Measurements from ENCODE around the gene OR7C2.

- TF ChIP-seq ATF3 (CRISPR knock-in tag; conservative IDR thresholded peaks at IDR 0.05) (no peak), USF2 (CRISPR knock-in tag; IDR thresholded peaks at IDR 0.05) (no peak), MAX (CRISPR knock-in tag; IDR thresholded peaks at IDR 0.05) (no peak), TP53 (CRISPR knock-in tag; IDR thresholded peaks at IDR 0.05) (no peak), CTCF (IDR thresholded peaks at IDR 0.05) (no peak), ZNF263 (CRISPR knock-in tag; IDR thresholded peaks at IDR 0.05; ENCODE audit: low read depth) (no peak)
Measured at GRCh38 chr19:14985133-14985532, 43.8 kb downstream of the OR7C2 start.
